HCT116 (cell line): Measurements from ENCODE around the gene DNAJC19. TPM values are rescaled to one million over a fixed set of nuclear protein-coding genes. Genes with fewer than 3 reads are reported as not detected.
"Not testable (repeated sequence)": the region's sequence is repeated elsewhere in the genome, so short reads cannot be mapped to it uniquely, and the experiment has no call there.

Experiments used
- ATAC-seq: fragments of 200-7000 bp; cut with Tn5 transposase; 2 replicates; pipeline ENCODE4 v1.9.1; 2020; ENCODE audit warnings: mild to moderate bottlenecking, moderate library complexity
- BruUV-seq: library from RNA; stranded (reverse); fragments of 400-500 nt; replicated peaks from 2 replicates; lab custom pipeline; 2021; lab: Mats Ljungman, UMichigan
- CTCF ChIA-PET: fragments of 300-600 bp; sonication (Branson Sonifier 250); formaldehyde crosslinking; loops from one replicate; lab custom pipeline; 2021; ENCODE audit warnings: antibody characterized with exemption; lab: Charles Lee
- POLR2A ChIA-PET: fragments of 300-600, 350-600 bp; sonication (Branson Sonifier 250); formaldehyde crosslinking; loops from one replicate; lab custom pipeline; 2021; ENCODE audit warnings: antibody characterized with exemption; lab: Charles Lee
- RAD21 ChIA-PET, 2 experiments: fragments of 300-600 bp; sonication (Branson Sonifier 250); formaldehyde crosslinking; loops; one replicate each; lab custom pipeline; 2023; ENCODE audit warnings: low total read pairs in 2 of 2; ENCODE audit not compliant: uncharacterized antibody in 2 of 2, unreplicated experiment in 2 of 2, low non-redundant PET in 1 of 2; lab: Charles Lee
- DNase-seq: peaks from one replicate; pipeline ENCODE4 v3.0.0-alpha.2; 2010; ENCODE audit warnings: low read depth, low spot score
- H2AFZ ChIP-seq: fragments of 200-600 bp; shearing (Covaris generic), sonication (generic); 2 replicates; pipeline ENCODE4 v1.6.1; 2017; ENCODE audit warnings: low read depth, mixed run types, mixed read lengths, antibody characterized with exemption, low read length; ENCODE audit not compliant: poor library complexity, severe bottlenecking
- H3K27ac ChIP-seq: 2 replicates; pipeline ENCODE4 v1.5.1; 2012; ENCODE audit warnings: low read depth, low read length
- H3K27me3 ChIP-seq: fragments of 200-600 bp; sonication (generic); 2 replicates; pipeline ENCODE4 v1.6.1; 2016; ENCODE audit warnings: mixed run types, low read length, mixed read lengths; ENCODE audit not compliant: insufficient read depth
- H3K36me3 ChIP-seq, 2 experiments: fragments of 200-500 bp in 1 of 2; fragments of 200-600 bp in 1 of 2; sonication (Bioruptor generic) in 1 of 2; sonication (generic) in 1 of 2; 2 replicates each; pipeline versions ENCODE4 v1.5.1 to v1.6.1; 2014 to 2016; ENCODE audit warnings: low read length in 2 of 2, inconsistent platforms in 1 of 2, mixed read lengths in 1 of 2, mixed run types in 1 of 2; ENCODE audit not compliant: insufficient read depth in 2 of 2, control insufficient read depth in 1 of 2
- H3K4me1 ChIP-seq, 2 experiments: fragments of 200-600 bp in 1 of 2; sonication (generic) in 1 of 2; 2 replicates each; pipeline versions ENCODE4 v1.5.1 to v1.6.1; 2012 to 2017; ENCODE audit warnings: low read length in 2 of 2, inconsistent platforms in 1 of 2, mild to moderate bottlenecking in 1 of 2, mixed read lengths in 1 of 2, mixed run types in 1 of 2, moderate library complexity in 1 of 2; ENCODE audit not compliant: insufficient read depth in 2 of 2, control insufficient read depth in 1 of 2
- H3K4me2 ChIP-seq: fragments of 200-600 bp; sonication (generic); 2 replicates; pipeline ENCODE4 v1.6.1; 2017; ENCODE audit warnings: mixed run types, low read length, mixed read lengths
- H3K4me3 ChIP-seq, 2 experiments: fragments of 200-600 bp in 1 of 2; sonication (generic) in 1 of 2; replicated peaks in 1 of 2; 2 replicates each; pipeline ENCODE4 v1.5.1; 2011 to 2016; ENCODE audit warnings: low read length in 2 of 2, control low read depth in 1 of 2, low read depth in 1 of 2, mild to moderate bottlenecking in 1 of 2, mixed read lengths in 1 of 2, mixed run types in 1 of 2
- H3K79me2 ChIP-seq: fragments of 200-600 bp; sonication (generic); 2 replicates; pipeline ENCODE4 v1.6.1; 2017; ENCODE audit warnings: mild to moderate bottlenecking, mixed run types, low read length, moderate library complexity, mixed read lengths; ENCODE audit not compliant: insufficient read depth
- H3K9ac ChIP-seq: fragments of 200-600 bp; sonication (generic); 2 replicates; pipeline ENCODE4 v1.6.1; 2016; ENCODE audit warnings: low read length, mixed read lengths
- H3K9me2 ChIP-seq: fragments of 200-600 bp; sonication (generic), shearing (Covaris generic); 2 replicates; pipeline ENCODE4 v1.6.1; 2017; ENCODE audit warnings: mixed run types, mild to moderate bottlenecking, moderate library complexity; ENCODE audit not compliant: insufficient read depth
- H3K9me3 ChIP-seq, 2 experiments: fragments of 200-500 bp in 1 of 2; fragments of 200-600 bp in 1 of 2; sonication (Bioruptor generic) in 1 of 2; sonication (generic) in 1 of 2; 2 replicates each; pipeline ENCODE4 v1.6.1; 2014 to 2017; ENCODE audit warnings: low read length in 2 of 2, mixed read lengths in 2 of 2, inconsistent platforms in 1 of 2, low read depth in 1 of 2, mild to moderate bottlenecking in 1 of 2, mixed run types in 1 of 2, moderate library complexity in 1 of 2; ENCODE audit not compliant: control insufficient read depth in 1 of 2, insufficient read depth in 1 of 2
- H4K20me1 ChIP-seq: fragments of 200-600 bp; sonication (generic), shearing (Covaris generic); 2 replicates; pipeline ENCODE4 v1.6.1; 2017; ENCODE audit warnings: mixed run types, mild to moderate bottlenecking, moderate library complexity; ENCODE audit not compliant: insufficient read depth
- CBX3 ChIP-seq: IDR thresholded peaks from 2 replicates; pipeline ENCODE4 v1.6.1; 2012; ENCODE audit warnings: low read depth
- CEBPB ChIP-seq: IDR thresholded peaks from 2 replicates; pipeline ENCODE4 v1.6.1; 2012; ENCODE audit warnings: low read depth
- CTCF ChIP-seq, 3 experiments: fragments of 200-600 bp in 1 of 3; sonication (generic) in 1 of 3; IDR thresholded peaks in 2 of 3; conservative IDR thresholded peaks in 1 of 3; 2 replicates each; pipeline ENCODE4 v1.5.1; 2012 to 2017; ENCODE audit warnings: low read depth in 2 of 3, low read length in 2 of 3, antibody characterized with exemption in 1 of 3, borderline replicate concordance in 1 of 3, control low read depth in 1 of 3, mild to moderate bottlenecking in 1 of 3, mixed read lengths in 1 of 3, mixed run types in 1 of 3, moderate library complexity in 1 of 3; ENCODE audit not compliant: insufficient read depth in 1 of 3
- EZH2 ChIP-seq: fragments of 200-600 bp; sonication (generic); IDR thresholded peaks from 2 replicates; pipeline ENCODE4 v1.6.1; 2017; ENCODE audit warnings: antibody characterized with exemption, mixed run types
- FOSL1 ChIP-seq: IDR thresholded peaks from 2 replicates; pipeline ENCODE4 v1.6.1; 2012; ENCODE audit warnings: low read depth
- JUND ChIP-seq: IDR thresholded peaks from 2 replicates; pipeline ENCODE4 v1.6.1; 2012
- MAX ChIP-seq: IDR thresholded peaks from 2 replicates; pipeline ENCODE4 v1.6.1; 2012
- POLR2AphosphoS5 ChIP-seq: IDR thresholded peaks from 2 replicates; pipeline ENCODE4 v1.6.1; 2011; ENCODE audit warnings: mild to moderate bottlenecking, low read depth, low read length, moderate library complexity
- SP1 ChIP-seq: IDR thresholded peaks from 2 replicates; pipeline ENCODE4 v1.6.1; 2012; ENCODE audit warnings: low read depth
- SRF ChIP-seq: IDR thresholded peaks from 2 replicates; pipeline ENCODE4 v1.6.1; 2012; ENCODE audit warnings: low read depth
- YY1 ChIP-seq: IDR thresholded peaks from 2 replicates; pipeline ENCODE4 v1.6.1; 2011; ENCODE audit warnings: low read length, low read depth, moderate library complexity, mild to moderate bottlenecking; ENCODE audit not compliant: insufficient replicate concordance; ENCODE audit errors: extremely low read depth
- ZFX ChIP-seq: fragments of 450-650 bp; IDR thresholded peaks from 2 replicates; pipeline ENCODE4 v1.6.1; 2017
- intact Hi-C: fragments of 100-400 bp; cut with micrococcal nuclease; formaldehyde crosslinking; loops from 2 replicates; pipeline ENCODE4 v1.10.0; 2022
- total RNA-seq: library from RNA; stranded (reverse); gene quantifications from one replicate; pipeline ENCODE4 v1.2.1, GENCODE V29; 2021; ENCODE audit not compliant: unreplicated experiment

Gene DNAJC19
- total RNA-seq, 1 experiment from 2014 or later, result 61.2 TPM

- TF ChIP-seq YY1, result no peak
- TF ChIP-seq POLR2AphosphoS5, result no peak
Observed at GRCh38 chr3:180990505-180990904, 969 bp upstream of the DNAJC19 start (continued).

- Histone ChIP-seq H3K27ac (no peak overlapping the region), H2AFZ (no peak overlapping the region)
- TF ChIP-seq JUND, result no peak
- TF ChIP-seq SP1, result no peak
- no peak for TF ChIP-seq CTCF (IDR thresholded peaks at IDR 0.05 in 2 of 3, conservative IDR thresholded peaks at IDR 0.05 in 1 of 3; ENCODE audit: borderline replicate concordance in 1 of 3, insufficient read depth in 1 of 3, low read depth in 2 of 3, low read length in 2 of 3)
- TF ChIP-seq FOSL1, result no peak
- TF ChIP-seq SRF, result no peak
- no peak for TF ChIP-seq CBX3
- no peak for TF ChIP-seq EZH2
- no peak for TF ChIP-seq ZFX
- TF ChIP-seq POLR2AphosphoS5, result no peak
- TF ChIP-seq CEBPB, result no peak
- no peak for TF ChIP-seq MAX
- TF ChIP-seq, all 23 proteins: peak for 0
- intact Hi-C loops, result no loop called here
- CTCF ChIA-PET, result no interaction called here
- Histone ChIP-seq H3K4me2 (no peak overlapping the region), H3K27me3 (peaks cover 8% of the 10 kb centered on the region; the same call in 1 of the 2 replicates), H3K9me3 (no peaks in the 10 kb centered on the region), H3K79me2 (peaks cover 13% of the 10 kb centered on the region), H3K9me2 (no peaks in the 10 kb centered on the region), H3K4me3 (no peak overlapping the region), H3K4me1 (peaks cover 7 to 9% of the 10 kb centered on the region in 2 experiments; a peak in 2 of 4 replicates), H3K36me3 (0 out of 4 replicates have a peak, but pooled peaks cover 0 to 3% of the 10 kb centered on the region in 2 experiments), H4K20me1 (no peaks in the 10 kb centered on the region), H3K9ac (no peak overlapping the region)
- ATAC-seq (no peak), DNase-seq (no peak)
- BruUV-seq, result no TSS peak
- POLR2A ChIA-PET, result no interaction called here
- RAD21 ChIA-PET, result no interaction called here
Observed at GRCh38 chr3:180987344-180987743, 2.2 kb downstream of the DNAJC19 start.

GRCh38 chr3:180986366-180986765 is 3.2 kb downstream of the DNAJC19 start:
- H3K9me3 ChIP-seq, H3K4me2 ChIP-seq, H2AFZ ChIP-seq, H3K36me3 ChIP-seq, DNase-seq, H3K4me3 ChIP-seq, H3K27ac ChIP-seq, BruUV-seq, H4K20me1 ChIP-seq, POLR2A ChIA-PET, intact Hi-C loops, H3K9ac ChIP-seq, H3K9me2 ChIP-seq, H3K4me1 ChIP-seq, CTCF ChIA-PET, H3K27me3 ChIP-seq, ATAC-seq: not testable (repeated sequence)
- RAD21 ChIA-PET, result interaction anchor here in 1 of 2 experiments (0.6 kb wide), 1 partner anchor 176 kb away, joined by 3 read pairs; no protein-coding TSS in a partner anchor
- H3K79me2 ChIP-seq, result peaks cover 13% of the 10 kb centered on the region
